ENCODE results near the gene ZBTB4.
A peak's percentile ranks its signal among the peaks of the same experiment; 100 is the strongest.

Gene ZBTB4

GRCh38 chr17:7468290-7468689 is 11.1 kb downstream of the ZBTB4 start:
- DNase-seq = no peak

DNA sequence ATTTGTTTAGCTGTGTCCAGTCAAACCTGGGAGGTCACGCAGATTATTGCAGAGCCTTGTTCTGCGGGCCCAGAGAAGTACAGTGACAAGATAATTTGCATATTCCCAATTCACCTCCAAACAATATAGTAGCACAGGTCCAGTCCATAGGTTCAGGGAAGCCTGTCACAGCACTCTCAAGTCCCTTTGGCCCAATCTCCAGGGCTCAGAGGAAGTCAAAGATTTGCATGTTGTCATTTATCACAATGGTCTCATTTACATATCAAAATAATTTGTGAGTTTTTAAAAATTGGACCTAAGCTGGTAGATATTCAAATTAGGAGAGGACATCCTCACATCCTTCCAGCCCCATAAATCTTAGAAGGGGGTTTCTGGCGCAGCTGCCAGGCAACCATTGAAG is 11.9 kb downstream of the ZBTB4 start:
- DNase-seq = no peak

DNA sequence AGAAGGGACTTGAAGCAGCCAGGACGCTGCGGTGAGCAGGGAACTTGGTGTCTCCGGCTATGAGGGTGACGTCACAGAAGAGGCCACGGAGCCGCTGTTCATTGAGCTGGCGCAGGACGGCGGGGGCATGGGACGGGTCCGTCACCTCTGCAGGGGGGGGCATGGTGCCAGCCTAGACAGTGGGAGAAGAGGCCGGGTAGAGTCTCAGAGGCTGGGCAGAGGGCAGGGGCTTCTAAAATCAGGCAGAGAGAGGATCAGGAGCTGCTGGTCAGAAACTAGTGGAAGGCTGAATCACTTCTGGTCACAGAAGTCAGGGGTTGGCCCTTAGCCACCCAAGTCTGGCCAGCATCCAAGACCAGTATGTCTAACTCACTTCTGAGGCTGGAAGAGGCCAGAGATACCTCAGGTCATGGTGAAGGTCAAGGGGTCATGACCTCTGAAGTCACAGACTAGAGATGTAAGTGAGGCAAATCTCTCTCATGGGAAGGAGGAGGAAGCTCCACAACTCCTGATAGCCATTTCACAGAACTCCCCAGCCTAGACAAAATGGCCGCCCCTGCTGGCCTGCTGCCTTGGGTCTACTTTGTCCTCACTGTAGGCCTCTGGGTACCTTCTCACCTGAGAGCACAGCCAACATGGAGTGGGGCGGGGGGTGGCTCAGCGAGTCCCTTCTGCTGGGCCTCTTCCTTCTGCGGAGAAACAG is 12.6 kb downstream of the ZBTB4 start:
- DNase-seq = no peak

DNA sequence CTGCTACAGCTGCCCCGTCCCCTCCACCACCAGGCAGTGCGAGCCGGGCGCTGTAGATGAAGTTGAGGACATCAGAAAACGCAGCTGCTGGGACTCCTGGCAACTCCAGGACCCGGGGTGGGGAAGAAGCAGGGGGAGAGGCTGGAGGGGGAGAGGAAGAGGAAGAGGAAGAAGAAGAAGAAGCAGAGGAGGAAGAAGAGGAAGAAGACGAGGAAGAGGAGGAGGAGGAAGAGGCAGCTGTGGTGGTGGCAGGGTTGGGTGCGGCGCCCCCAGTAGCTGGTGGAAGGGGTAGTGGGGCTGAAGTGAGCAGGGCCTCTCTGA is 13.2 kb downstream of the ZBTB4 start:
- no peak for DNase-seq

- no peak for DNase-seq
Observed at GRCh38 chr17:7465597-7466275, 13.7 kb downstream of the ZBTB4 start.

DNA sequence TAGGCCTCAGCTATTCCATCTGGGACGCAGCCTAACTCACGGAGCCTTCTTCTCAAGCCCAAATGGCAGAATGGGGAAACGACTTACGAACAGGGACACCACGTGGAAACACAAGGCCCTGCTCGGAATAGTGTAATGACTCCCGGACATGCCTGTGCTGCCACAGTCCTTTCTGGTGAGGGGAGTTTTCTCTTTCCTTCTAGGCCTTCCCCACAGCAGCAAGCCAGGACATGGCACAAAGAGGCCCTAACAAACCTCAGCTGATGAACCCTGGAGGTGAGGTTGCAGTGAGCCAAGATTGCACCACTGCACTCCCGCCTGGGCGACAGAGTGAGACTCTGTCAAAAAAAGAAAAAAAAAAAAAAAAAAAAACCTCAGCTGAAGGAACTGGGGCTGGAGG is 15.3 kb downstream of the ZBTB4 start:
- no peak for DNase-seq

DNA sequence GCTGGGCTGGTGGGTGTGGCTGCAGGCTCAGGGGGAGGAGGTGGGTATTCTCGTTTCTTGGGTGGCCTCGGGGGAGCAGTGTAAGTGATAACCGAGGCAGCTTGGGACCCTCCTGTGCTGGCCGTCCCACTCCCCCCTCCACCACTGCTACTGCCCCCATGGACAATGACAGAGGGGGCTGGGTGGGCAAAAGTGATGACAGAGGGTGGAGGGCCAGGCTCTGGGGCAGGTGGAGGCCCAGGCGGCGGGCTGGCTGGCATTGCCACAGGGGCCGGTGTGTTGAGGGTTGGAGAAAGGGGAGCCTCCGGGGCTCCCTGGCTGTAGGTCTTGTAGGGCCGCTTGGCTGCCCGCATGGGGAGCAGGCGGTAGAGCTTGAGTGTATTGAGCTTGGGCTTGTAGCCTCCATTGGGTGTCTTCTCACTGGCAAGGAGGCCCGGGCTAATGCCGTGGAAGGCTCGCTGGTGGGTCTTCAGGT is 16.0 kb downstream of the ZBTB4 start:
- no peak for DNase-seq

DNA sequence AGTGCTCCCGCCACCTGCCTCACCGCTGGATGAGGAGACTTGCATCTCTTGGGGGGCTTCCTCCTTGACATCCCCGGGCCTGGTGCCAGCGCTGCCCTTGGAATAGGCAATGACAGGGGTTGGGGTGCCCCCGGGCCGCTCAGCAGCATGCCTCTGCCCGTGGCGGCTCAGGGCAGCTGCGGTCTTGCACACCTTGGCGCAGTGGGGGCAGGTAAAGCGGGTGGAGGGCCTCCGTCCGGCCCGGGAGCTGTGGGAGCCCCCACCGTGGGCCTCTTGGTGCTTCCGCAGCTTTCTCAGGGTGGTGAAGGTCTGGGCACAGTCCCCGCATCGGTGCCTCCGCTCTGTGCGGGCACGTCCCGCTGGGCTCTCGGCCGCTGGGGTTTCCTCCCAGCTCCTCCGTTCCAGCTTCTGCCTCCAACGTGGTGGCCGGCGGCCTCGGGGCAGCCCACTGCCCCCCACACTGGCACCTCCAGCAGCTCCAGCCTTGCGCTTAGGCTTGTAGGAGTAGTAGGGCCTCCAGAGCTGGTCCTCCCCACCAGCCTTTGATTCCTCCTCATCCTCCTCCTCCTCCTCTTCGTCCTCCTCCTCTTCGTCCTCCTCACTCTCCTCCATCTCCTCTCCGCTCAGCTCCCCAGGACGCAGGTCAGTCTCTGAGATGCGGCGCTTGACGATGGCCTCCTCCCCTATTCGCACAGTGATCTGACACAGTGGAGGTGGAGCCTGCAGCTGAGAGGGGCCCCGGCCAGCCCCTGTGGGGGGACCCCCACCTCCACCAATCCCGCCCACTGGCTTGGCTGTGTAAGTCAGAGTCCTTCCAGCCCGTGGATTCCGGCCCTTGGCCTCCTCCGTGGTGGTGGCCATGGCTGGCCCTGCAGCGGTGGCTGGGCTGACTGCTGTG is 16.7 kb downstream of the ZBTB4 start:
- DNase-seq = no peak

DNA sequence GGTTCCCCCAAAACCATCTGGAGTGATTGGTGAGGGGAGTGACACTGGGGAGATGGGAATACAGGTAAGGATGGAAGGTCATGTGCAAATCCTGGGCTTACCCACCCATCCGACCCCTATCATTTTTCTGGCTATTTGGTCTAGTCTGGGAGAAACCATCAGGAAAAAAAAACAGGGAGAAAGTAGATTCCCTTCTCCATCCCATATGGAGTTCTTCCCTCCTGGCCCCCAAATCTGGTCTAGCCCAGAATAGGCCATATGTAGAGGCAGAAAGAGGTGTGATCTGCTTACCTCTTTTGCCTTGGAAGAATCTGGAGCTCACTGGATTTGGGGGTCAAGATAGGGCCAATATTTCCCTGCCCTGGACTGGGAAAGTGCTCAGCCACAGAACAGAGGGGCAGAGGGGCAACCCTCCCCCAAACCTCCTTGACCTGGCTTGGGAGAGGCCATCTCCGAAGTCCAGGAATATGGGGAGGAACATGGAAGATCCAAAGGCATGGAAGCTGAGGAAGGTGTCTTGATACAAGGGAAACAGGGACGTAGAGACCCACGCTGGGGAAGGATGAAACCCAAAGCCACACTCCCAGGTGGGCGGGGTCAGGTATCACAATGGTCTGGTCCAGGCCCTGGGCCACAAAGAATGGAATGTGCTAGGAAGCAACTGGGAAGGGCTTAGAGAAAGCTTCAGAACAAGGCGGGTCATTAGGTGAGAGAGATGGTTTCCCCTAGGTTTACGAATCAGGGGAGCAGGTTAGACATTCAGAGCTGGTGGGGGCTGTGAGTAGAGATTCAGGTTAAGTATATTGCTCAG is 18.4 kb downstream of the ZBTB4 start:
- no peak for DNase-seq

- DNase-seq = no peak
Observed at GRCh38 chr17:7459961-7460545, 19.4 kb downstream of the ZBTB4 start.

DNA sequence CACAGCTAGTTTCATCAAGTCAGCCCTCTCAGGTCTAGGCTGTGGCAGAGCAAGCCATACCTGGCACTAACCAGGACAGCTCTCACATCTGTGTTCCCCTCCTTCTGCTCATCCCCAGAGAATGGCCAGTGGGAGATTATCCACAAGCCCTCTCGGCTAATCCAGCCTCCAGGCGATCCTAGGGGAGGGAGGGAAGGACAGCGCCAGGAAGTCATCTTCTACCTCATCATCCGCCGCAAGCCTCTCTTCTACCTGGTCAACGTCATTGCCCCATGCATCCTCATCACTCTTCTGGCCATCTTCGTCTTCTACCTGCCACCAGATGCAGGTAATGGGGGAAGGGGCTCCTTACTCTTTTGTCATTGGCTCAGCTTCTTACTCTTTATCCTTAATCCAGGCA is 31.0 kb downstream of the ZBTB4 start:
- DNase-seq = no peak

- no peak for DNase-seq
Observed at GRCh38 chr17:7445619-7445968, 33.8 kb downstream of the ZBTB4 start.

GRCh38 chr17:7444682-7445618 is 34.5 kb downstream of the ZBTB4 start, which contains the start of gene CHRNB1:
CHRNB1 (plus strand) TSS chr17:7445061; CDS start chr17:7445128, 67 bp downstream.
- DNase-seq = no peak

- DNase-seq = no peak
Observed at GRCh38 chr17:7443499-7444485, 35.6 kb downstream of the ZBTB4 start.

GRCh38 chr17:7442142-7442541 is 37.3 kb downstream of the ZBTB4 start:
- no peak for DNase-seq

DNA sequence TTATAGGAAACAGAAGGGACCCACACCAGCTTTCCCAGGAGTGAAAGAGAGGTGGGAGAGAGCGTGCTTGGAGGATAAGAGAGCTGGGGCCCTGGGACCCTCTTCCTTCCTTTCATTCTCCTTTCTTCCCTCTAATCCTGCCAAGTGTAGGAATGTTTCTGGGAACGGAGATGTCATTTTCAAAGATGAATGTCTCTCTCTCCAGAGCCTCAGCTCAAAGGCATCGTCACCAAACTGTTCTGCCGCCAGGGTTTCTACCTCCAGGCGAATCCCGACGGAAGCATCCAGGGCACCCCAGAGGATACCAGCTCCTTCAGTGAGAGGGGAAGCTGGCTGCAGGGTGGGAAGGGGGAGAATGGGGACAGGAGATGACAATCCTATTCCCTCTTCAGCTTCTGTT is 38.2 kb downstream of the ZBTB4 start:
- no peak for DNase-seq

GRCh38 chr17:7440834-7441195 is 38.6 kb downstream of the ZBTB4 start:
- DNase-seq = no peak

DNA sequence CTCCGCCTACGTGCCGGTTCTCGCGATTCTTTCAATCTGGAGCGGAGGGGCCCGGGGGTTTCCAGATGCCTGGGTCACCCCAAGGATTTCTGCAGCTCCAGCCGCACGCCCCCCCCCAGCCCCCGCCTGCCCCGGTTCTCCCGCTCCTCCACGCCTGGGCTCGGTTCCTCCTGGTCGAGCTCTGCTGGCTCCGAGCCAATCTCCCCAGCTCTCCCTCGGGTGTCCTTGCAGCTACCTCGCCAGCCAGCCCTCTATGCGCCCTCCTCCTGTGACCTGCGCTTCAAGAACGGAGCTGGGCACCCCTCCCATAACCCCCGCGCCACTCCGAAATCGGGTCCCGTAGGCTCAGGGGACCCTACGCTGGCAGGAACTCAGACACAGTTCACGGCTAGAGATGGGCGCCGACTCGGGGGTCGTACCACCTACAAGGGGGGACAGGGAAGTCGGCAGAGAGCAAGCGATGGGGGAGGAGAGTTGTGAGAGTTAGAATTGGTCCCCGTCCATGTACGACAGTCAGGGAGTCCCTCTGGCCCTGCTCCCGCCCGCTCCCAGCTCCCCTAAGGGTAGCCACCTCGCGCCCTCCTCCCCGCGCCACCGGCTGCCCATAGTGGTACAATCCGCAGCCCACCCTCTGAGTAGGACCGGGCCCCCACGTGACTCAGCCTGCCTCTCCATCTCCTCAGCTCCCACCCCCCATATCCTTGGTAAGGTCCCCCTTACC is 39.2 kb downstream of the ZBTB4 start:
- DNase-seq = peak; percentile 21

DNA sequence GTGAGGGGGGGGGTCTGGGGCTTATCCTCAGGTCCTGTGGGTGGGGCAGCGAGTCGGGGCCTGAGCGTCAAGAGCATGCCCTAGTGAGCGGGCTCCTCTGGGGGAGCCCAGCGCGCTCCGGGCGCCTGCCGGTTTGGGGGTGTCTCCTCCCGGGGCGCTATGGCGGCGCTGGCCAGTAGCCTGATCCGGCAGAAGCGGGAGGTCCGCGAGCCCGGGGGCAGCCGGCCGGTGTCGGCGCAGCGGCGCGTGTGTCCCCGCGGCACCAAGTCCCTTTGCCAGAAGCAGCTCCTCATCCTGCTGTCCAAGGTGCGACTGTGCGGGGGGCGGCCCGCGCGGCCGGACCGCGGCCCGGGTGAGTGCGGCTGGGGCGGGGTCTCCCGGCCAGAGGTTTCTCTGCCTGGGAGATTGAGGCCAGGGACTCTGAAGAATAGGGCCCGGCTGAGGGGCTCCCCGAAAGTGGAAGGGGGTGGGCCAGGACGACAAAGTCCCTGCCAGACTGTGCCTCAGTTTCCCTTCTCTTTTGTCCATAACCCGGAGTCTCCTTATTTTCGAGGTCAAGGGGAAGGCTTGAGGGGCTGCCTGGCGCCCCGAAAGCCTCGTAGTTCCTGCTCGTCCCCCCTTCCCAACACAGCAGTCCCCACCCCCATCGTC is 39.8 kb downstream of the ZBTB4 start, which contains the start of gene FGF11:
TSS of gene FGF11 (plus strand) at position 51 of the 651 bp plus-strand sequence. CDS start at position 160, 109 bp downstream.
- DNase-seq = no peak
